ENCODE measurements around the gene PLA2G7. TPM values are rescaled to one million over a fixed set of nuclear protein-coding genes. Genes with fewer than 3 reads are reported as not detected.

The PLA2G7 gene
- total and polyA plus RNA-seq, 10 of the 15 experiments (the other 5 are each of a cell fraction or from before 2014, with no cell fraction given) = not detected

- TF ChIP-seq NRF1 (conservative IDR thresholded peaks at IDR 0.05; ENCODE audit: low read depth, low read length) (no peak), E4F1 (IDR thresholded peaks at IDR 0.05; ENCODE audit: borderline replicate concordance, partially characterized antibody) (no peak), PKNOX1 (IDR thresholded peaks at IDR 0.05) (no peak)
Observed at GRCh38 chr6:46687619-46688097, 47.5 kb downstream of the PLA2G7 start, which contains the start of gene TDRD6 (continued).

GRCh38 chr6:46684771-46685170, 50.4 kb downstream of the PLA2G7 start:
- Histone ChIP-seq H3K79me2 (ENCODE audit: control insufficient read depth, insufficient read depth, low read length) (no peaks in the 10 kb centered on the region), H3K9me3 (replicated peaks; ENCODE audit: control insufficient read depth, insufficient read depth, low read length) (no peaks in the 10 kb centered on the region), H3K4me1 (ENCODE audit: control insufficient read depth, insufficient read depth, low read length) (no peaks in the 10 kb centered on the region), H3K4me3 (no peak overlapping the region), H3K36me3 (ENCODE audit: control insufficient read depth in 2 of 2, insufficient read depth in 2 of 2, low read length in 1 of 2) (no peaks in the 10 kb centered on the region), H2AFZ (ENCODE audit: control insufficient read depth, low read depth, low read length) (no peak overlapping the region), H3K9ac (ENCODE audit: control insufficient read depth, insufficient read depth, low read length) (no peak overlapping the region), H3K27ac (ENCODE audit: control insufficient read depth, insufficient read depth) (no peak overlapping the region), H3K4me2 (ENCODE audit: control insufficient read depth, insufficient read depth) (no peak overlapping the region), H4K20me1 (ENCODE audit: control insufficient read depth, insufficient read depth) (no peaks in the 10 kb centered on the region), H3K27me3 (replicated peaks in 1 of 2; ENCODE audit: control insufficient read depth in 2 of 2, insufficient read depth in 2 of 2, low read length in 1 of 2) (no peaks in the 10 kb centered on the region)
- no peak for ATAC-seq
- CTCF ChIA-PET = no interaction called here
- BruUV-seq (replicated peaks) = no TSS peak
- SMC1A ChIA-PET (ENCODE audit: uncharacterized antibody, unreplicated experiment) = interaction anchor here (1.8 kb wide), 1 partner anchor 10 kb away, joined by 4 read pairs; no protein-coding TSS in a partner anchor
- RAD21 ChIA-PET (ENCODE audit: unreplicated experiment) = no interaction called here
- POLR2A ChIA-PET = no interaction called here
- FAIRE-seq = no peak
- 25% methylated on average over 4 of the region's 4 CpGs for WGBS (ENCODE audit: insufficient coverage, insufficient replicate concordance, low lambda C conversion rate, missing lambda C conversion rate)
- intact Hi-C loops (cut with micrococcal nuclease; ENCODE audit: unreplicated experiment) (no loop called here), in situ Hi-C loops (cut with MboI) (no loop called here)
- no peak for DNase-seq (ENCODE audit: low read depth, low spot score)
- TF ChIP-seq SUZ12 (IDR thresholded peaks at IDR 0.05; ENCODE audit: unreplicated experiment) (no peak), JUNB (IDR thresholded peaks at IDR 0.05) (no peak), CBX3 (IDR thresholded peaks at IDR 0.05; ENCODE audit: borderline replicate concordance, low read depth) (no peak), ZNF274 (IDR thresholded peaks at IDR 0.05; ENCODE audit: insufficient read depth, insufficient read length) (no peak), KDM1A (IDR thresholded peaks at IDR 0.05; ENCODE audit: borderline replicate concordance) (no peak), TARDBP (IDR thresholded peaks at IDR 0.05; ENCODE audit: borderline replicate concordance) (no peak), CUX1 (IDR thresholded peaks at IDR 0.05; ENCODE audit: insufficient replicate concordance, low read depth, low read length) (no peak), BCLAF1 (IDR thresholded peaks at IDR 0.05) (no peak)

Data from GM12878 (cell line).